ENCODE results near the gene FGD4.
"Not testable (repeated sequence)": the region's sequence is repeated elsewhere in the genome, so short reads cannot be mapped to it uniquely, and the experiment has no call there.

The FGD4 gene

GRCh38 chr12:32502693-32503502, 103.5 kb downstream of the FGD4 start:
- TF ChIP-seq, protein P1, sequence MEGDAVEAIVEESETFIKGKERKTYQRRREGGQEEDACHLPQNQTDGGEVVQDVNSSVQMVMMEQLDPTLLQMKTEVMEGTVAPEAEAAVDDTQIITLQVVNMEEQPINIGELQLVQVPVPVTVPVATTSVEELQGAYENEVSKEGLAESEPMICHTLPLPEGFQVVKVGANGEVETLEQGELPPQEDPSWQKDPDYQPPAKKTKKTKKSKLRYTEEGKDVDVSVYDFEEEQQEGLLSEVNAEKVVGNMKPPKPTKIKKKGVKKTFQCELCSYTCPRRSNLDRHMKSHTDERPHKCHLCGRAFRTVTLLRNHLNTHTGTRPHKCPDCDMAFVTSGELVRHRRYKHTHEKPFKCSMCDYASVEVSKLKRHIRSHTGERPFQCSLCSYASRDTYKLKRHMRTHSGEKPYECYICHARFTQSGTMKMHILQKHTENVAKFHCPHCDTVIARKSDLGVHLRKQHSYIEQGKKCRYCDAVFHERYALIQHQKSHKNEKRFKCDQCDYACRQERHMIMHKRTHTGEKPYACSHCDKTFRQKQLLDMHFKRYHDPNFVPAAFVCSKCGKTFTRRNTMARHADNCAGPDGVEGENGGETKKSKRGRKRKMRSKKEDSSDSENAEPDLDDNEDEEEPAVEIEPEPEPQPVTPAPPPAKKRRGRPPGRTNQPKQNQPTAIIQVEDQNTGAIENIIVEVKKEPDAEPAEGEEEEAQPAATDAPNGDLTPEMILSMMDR (IDR thresholded peaks at IDR 0.05), result no peak
- no peak for TF ChIP-seq ZFX (IDR thresholded peaks at IDR 0.05; ENCODE audit: borderline replicate concordance)
- H3K27ac ChIP-seq, result no peak overlapping the region

GRCh38 chr12:32503730-32504129, 104.4 kb downstream of the FGD4 start:
- no peak overlapping the region for H3K27ac ChIP-seq
- TF ChIP-seq ZFX (IDR thresholded peaks at IDR 0.05; ENCODE audit: borderline replicate concordance), result no peak
- TF ChIP-seq, protein P1 (IDR thresholded peaks at IDR 0.05), result no peak

GRCh38 chr12:32504591-32504990, 105.2 kb downstream of the FGD4 start:
- TF ChIP-seq, protein P1 (IDR thresholded peaks at IDR 0.05), result no peak
- TF ChIP-seq ZFX (IDR thresholded peaks at IDR 0.05; ENCODE audit: borderline replicate concordance), result no peak
- H3K27ac ChIP-seq, result no peak overlapping the region

DNA sequence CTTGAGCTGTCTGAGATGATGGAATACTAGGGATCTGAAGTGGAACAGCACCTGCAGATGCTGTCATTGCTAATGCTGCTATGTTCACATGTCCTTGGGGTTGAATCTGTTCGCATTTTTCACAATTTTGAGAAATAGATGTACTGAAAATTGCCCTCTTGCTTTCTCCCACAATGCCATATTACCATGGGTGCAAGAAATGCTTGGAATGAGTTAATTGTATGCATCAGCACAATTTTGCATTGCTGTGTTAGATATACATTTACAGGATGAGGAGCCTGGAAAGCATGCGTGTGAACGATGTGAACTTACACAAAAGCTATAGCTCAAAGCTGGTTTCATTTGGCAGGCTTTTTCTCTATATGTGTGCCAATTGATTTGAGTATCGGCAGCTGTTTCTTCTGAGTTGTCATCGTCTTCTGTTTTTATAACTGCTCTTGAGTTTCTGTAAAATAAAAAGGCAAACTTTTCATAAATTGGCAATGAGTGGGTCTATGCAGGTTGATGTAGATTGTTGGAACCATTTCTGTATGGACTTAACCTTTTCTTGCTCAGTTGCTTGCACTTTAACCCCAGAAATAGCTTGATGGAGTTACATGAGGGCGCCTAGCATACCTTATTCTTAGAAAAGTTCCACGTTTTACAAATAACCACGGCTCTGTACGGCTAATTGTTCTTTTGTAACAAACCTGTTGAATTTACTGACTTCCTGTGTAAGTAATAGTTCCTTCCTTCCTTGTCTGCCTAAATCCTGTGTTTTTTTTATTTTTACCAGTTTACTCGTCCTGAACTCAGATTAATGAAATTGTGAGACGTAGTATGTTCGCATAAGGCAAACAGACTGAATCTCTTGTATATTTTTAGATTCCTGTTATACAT, 105.9 kb downstream of the FGD4 start:
- no peak overlapping the region for H3K27ac ChIP-seq
- TF ChIP-seq, protein P1 (IDR thresholded peaks at IDR 0.05), result no peak
- no peak for TF ChIP-seq ZFX (IDR thresholded peaks at IDR 0.05; ENCODE audit: borderline replicate concordance)

GRCh38 chr12:32507096-32507941, 108.0 kb downstream of the FGD4 start:
- not testable (repeated sequence) for H3K27ac ChIP-seq

DNA sequence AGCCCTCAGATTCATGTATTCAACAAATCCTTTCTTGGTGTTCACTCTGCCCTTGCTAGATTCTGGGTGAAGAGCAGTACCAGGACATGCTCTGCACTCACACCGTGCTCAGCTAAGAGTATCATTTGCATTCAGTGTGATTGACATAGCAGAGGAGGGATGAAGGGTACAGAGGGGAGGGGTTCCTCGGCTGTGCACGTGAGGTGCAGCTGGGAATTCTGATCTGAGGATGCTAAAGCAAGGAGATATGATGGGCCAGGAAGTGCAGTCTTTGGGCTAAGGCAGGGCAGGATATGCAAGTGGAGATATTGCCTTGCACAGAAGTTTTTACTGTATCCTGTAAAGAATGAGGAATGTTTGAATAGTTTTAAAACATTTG, 108.6 kb downstream of the FGD4 start:
- H3K27ac ChIP-seq, result no peak overlapping the region
- TF ChIP-seq, protein P1 (IDR thresholded peaks at IDR 0.05), result no peak
- TF ChIP-seq ZFX (IDR thresholded peaks at IDR 0.05; ENCODE audit: borderline replicate concordance), result no peak

DNA sequence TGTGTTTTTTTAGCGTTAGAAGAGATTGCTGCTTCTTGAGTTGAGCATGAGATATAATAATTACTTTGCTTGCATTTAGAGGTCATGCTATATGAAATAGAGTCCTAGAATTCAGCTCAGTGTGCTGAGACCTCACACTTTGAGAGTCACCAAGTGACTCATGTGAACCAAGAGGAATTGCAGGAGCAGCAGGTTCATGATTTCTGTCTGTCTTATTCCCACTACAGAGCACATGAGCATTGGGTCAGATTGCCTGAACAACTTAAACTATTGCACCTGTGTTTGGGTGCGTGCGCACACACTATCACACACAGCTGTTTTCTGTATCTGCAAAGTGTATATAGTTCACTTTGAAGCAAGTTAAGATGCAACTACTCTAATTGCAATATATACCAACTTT, 109.3 kb downstream of the FGD4 start:
- TF ChIP-seq ZFX (IDR thresholded peaks at IDR 0.05; ENCODE audit: borderline replicate concordance), result no peak
- TF ChIP-seq, protein P1 (IDR thresholded peaks at IDR 0.05), result no peak
- H3K27ac ChIP-seq, result no peak overlapping the region

Data from 22Rv1 (cell line).